SU-DHL-6 (cell line): Measurements from ENCODE around the gene SLC25A47.

Experiments used
- H2AFZ ChIP-seq: fragments of 200-600 bp; sonication (generic); 2 replicates; pipeline ENCODE4 v1.6.1; 2014; ENCODE audit warnings: low read depth, mild to moderate bottlenecking, moderate library complexity, mixed read lengths, antibody characterized with exemption, low read length; ENCODE audit not compliant: severe bottlenecking
- H3F3A ChIP-seq: fragments of 200-600 bp; shearing (Covaris generic); 2 replicates; pipeline ENCODE4 v1.6.0; 2016; ENCODE audit warnings: antibody characterized with exemption, mild to moderate bottlenecking; ENCODE audit not compliant: insufficient read depth
- H3K27ac ChIP-seq: fragments of 200-600 bp; sonication (generic); 2 replicates; pipeline ENCODE4 v1.5.1; 2016; ENCODE audit warnings: low read depth, mild to moderate bottlenecking, low read length, moderate library complexity, mixed read lengths
- H3K27me3 ChIP-seq: fragments of 200-600 bp; sonication (generic), shearing (Covaris generic); 2 replicates; pipeline ENCODE4 v1.6.0; 2014; ENCODE audit warnings: mild to moderate bottlenecking, low read length
- H3K36me3 ChIP-seq: fragments of 200-600 bp; sonication (generic); 2 replicates; pipeline ENCODE4 v1.6.1; 2014; ENCODE audit warnings: mild to moderate bottlenecking, low read length, mixed read lengths
- H3K4me2 ChIP-seq: fragments of 300-600, 200-600 bp; shearing (Covaris generic), sonication (generic); 2 replicates; pipeline ENCODE4 v1.6.0; 2014; ENCODE audit warnings: low read length, low read depth, mild to moderate bottlenecking; ENCODE audit not compliant: poor library complexity, severe bottlenecking
- H3K4me3 ChIP-seq: fragments of 200-600 bp; sonication (generic); 2 replicates; pipeline ENCODE4 v1.5.1; 2014; ENCODE audit warnings: antibody characterized with exemption, low read length, mild to moderate bottlenecking, mixed read lengths; ENCODE audit not compliant: insufficient read depth, poor library complexity, severe bottlenecking
- H3K79me2 ChIP-seq: fragments of 200-600 bp; sonication (generic); 2 replicates; pipeline ENCODE4 v1.6.1; 2014; ENCODE audit warnings: mild to moderate bottlenecking, low read length, moderate library complexity; ENCODE audit not compliant: insufficient read depth
- H3K9ac ChIP-seq: fragments of 200-600 bp; sonication (generic); 2 replicates; pipeline ENCODE4 v1.7.0; 2014; ENCODE audit warnings: mild to moderate bottlenecking, low read length
- H3K9me2 ChIP-seq: fragments of 200-600 bp; sonication (generic); replicated peaks from 2 replicates; pipeline ENCODE4 v1.6.1; 2014; ENCODE audit warnings: low read length; ENCODE audit not compliant: insufficient read depth
- H3K9me3 ChIP-seq: fragments of 200-600 bp; sonication (generic); 2 replicates; pipeline ENCODE4 v1.6.1; 2014; ENCODE audit warnings: low read length, mixed read lengths; ENCODE audit not compliant: insufficient read depth
- H4K20me1 ChIP-seq: fragments of 200-600 bp; sonication (generic); 2 replicates; pipeline ENCODE4 v1.6.1; 2014; ENCODE audit warnings: low read depth, mild to moderate bottlenecking, antibody characterized with exemption, low read length, moderate library complexity, mixed read lengths
- CTCF ChIP-seq: fragments of 200-600 bp; sonication (generic); IDR thresholded peaks from one replicate; pipeline ENCODE4 v1.5.1; 2017; ENCODE audit warnings: antibody characterized with exemption, mild to moderate bottlenecking, low read length, moderate library complexity; ENCODE audit not compliant: insufficient read depth, poor library complexity, severe bottlenecking
- EZH2phosphoT487 ChIP-seq: fragments of 200-600 bp; sonication (generic), shearing (Covaris generic); conservative IDR thresholded peaks from 2 replicates; pipeline ENCODE4 v1.6.1; 2018; ENCODE audit warnings: mild to moderate bottlenecking, antibody characterized with exemption, low read length, moderate library complexity, mixed read lengths

Gene SLC25A47

GRCh38 chr14:100323121-100323941 lies at the start of gene SLC25A47:
Gene SLC25A47, plus strand, starts transcription at chr14:100323339. Its CDS starts 76 bp downstream, at chr14:100323415.
- no peaks in the 10 kb centered on the region for H3F3A ChIP-seq
- H3K27me3 ChIP-seq = no peaks in the 10 kb centered on the region
- no peak for TF ChIP-seq EZH2phosphoT487
- no peak for TF ChIP-seq CTCF
- H3K9me2 ChIP-seq = no peaks in the 10 kb centered on the region
- no peaks in the 10 kb centered on the region for H3K36me3 ChIP-seq
- H2AFZ ChIP-seq = no peak within 1 kb of the TSS
- no peaks in the 10 kb centered on the region for H3K79me2 ChIP-seq
- H3K9ac ChIP-seq = no peak within 1 kb of the TSS
- no peak within 1 kb of the TSS for H3K27ac ChIP-seq
- no peaks in the 10 kb centered on the region for H4K20me1 ChIP-seq
- H3K9me3 ChIP-seq = no peaks in the 10 kb centered on the region
- H3K4me2 ChIP-seq = no peak within 1 kb of the TSS
- no peak within 1 kb of the TSS for H3K4me3 ChIP-seq

- Histone ChIP-seq H3K79me2 (peaks cover 95% of the 10 kb centered on the region), H3K4me2 (no peak overlapping the region), H3K36me3 (peaks cover 27% of the 10 kb centered on the region), H4K20me1 (peaks cover 33% of the 10 kb centered on the region), H3K4me3 (no peak overlapping the region), H3F3A (peaks cover 18% of the 10 kb centered on the region; the same call in 1 of the 2 replicates), H3K27ac (no peak overlapping the region), H3K27me3 (no peaks in the 10 kb centered on the region), H3K9ac (no peak overlapping the region), H3K9me3 (no peaks in the 10 kb centered on the region), H2AFZ (no peak overlapping the region), H3K9me2 (no peaks in the 10 kb centered on the region)
- TF ChIP-seq EZH2phosphoT487 (no peak), CTCF (no peak)
Observed at GRCh38 chr14:100274250-100274649, 48.9 kb upstream of the SLC25A47 start.

GRCh38 chr14:100275214-100275613 lies 47.9 kb upstream of the SLC25A47 start:
- H3K79me2 ChIP-seq = peaks cover 97% of the 10 kb centered on the region
- H3K4me2 ChIP-seq = no peak overlapping the region
- no peaks in the 10 kb centered on the region for H3K9me3 ChIP-seq
- H3K4me3 ChIP-seq = no peak overlapping the region
- no peaks in the 10 kb centered on the region for H3K27me3 ChIP-seq
- TF ChIP-seq EZH2phosphoT487 (no peak), CTCF (no peak)
- no peak overlapping the region for H2AFZ ChIP-seq
- H3K9ac ChIP-seq = no peak overlapping the region
- H3K9me2 ChIP-seq = no peaks in the 10 kb centered on the region
- peaks cover 33% of the 10 kb centered on the region for H4K20me1 ChIP-seq
- peaks cover 13% of the 10 kb centered on the region; the same call in 1 of the 2 replicates for H3F3A ChIP-seq
- no peak overlapping the region for H3K27ac ChIP-seq
- H3K36me3 ChIP-seq = peaks cover 23% of the 10 kb centered on the region
